Cerebellar nuclear complex (tissue), 1 donor: Measurements from ENCODE around the gene SLC9A2.

ENCODE experiments used
- DNase-seq, 2 experiments: peaks; one replicate each; lab custom pipeline; 2025; lab: John Stamatoyannopoulos, UW

The SLC9A2 gene

GRCh38 chr2:102620332-102620731 is 979 bp downstream of the SLC9A2 start:
- no peak for DNase-seq

GRCh38 chr2:102621630-102622029 is 2.3 kb downstream of the SLC9A2 start:
- no peak for DNase-seq

- no peak for DNase-seq
These were observed 3.3 kb downstream of the SLC9A2 start for GRCh38 chr2:102622646-102623045.

GRCh38 chr2:102630458-102630857 is 11.1 kb downstream of the SLC9A2 start:
- no peak for DNase-seq

GRCh38 chr2:102632380-102633175 is 13.2 kb downstream of the SLC9A2 start:
- DNase-seq = no peak

- no peak for DNase-seq
These were observed 15.5 kb downstream of the SLC9A2 start for GRCh38 chr2:102634831-102635241.

- no peak for DNase-seq
These were observed 16.0 kb downstream of the SLC9A2 start for GRCh38 chr2:102635317-102635716.

- no peak for DNase-seq
These were observed 17.0 kb downstream of the SLC9A2 start for GRCh38 chr2:102636283-102636907.

- DNase-seq = no peak
These were observed 18.0 kb downstream of the SLC9A2 start for GRCh38 chr2:102637358-102637757.

- no peak for DNase-seq
These were observed 20.1 kb downstream of the SLC9A2 start for GRCh38 chr2:102639429-102639828.

GRCh38 chr2:102652126-102652525 is 32.8 kb downstream of the SLC9A2 start:
- DNase-seq = no peak

- DNase-seq = no peak
These were observed 38.4 kb downstream of the SLC9A2 start for GRCh38 chr2:102657770-102658169.

GRCh38 chr2:102660070-102660469 is 40.7 kb downstream of the SLC9A2 start:
- DNase-seq = no peak

- no peak for DNase-seq
These were observed 41.2 kb downstream of the SLC9A2 start for GRCh38 chr2:102660574-102660973.

- no peak for DNase-seq
These were observed 42.5 kb downstream of the SLC9A2 start for GRCh38 chr2:102661846-102662245.

GRCh38 chr2:102662833-102663232 is 43.5 kb downstream of the SLC9A2 start:
- no peak for DNase-seq

- no peak for DNase-seq
These were observed 44.0 kb downstream of the SLC9A2 start for GRCh38 chr2:102663381-102663780.

GRCh38 chr2:102664471-102664909 is 45.1 kb downstream of the SLC9A2 start:
- DNase-seq = no peak

GRCh38 chr2:102667072-102667471 is 47.7 kb downstream of the SLC9A2 start:
- no peak for DNase-seq

GRCh38 chr2:102668171-102668570 is 48.8 kb downstream of the SLC9A2 start:
- DNase-seq = no peak

GRCh38 chr2:102669401-102669800 is 50.0 kb downstream of the SLC9A2 start:
- DNase-seq = no peak

- no peak for DNase-seq
These were observed 52.9 kb downstream of the SLC9A2 start for GRCh38 chr2:102672107-102672776.

GRCh38 chr2:102674370-102674769 is 55.0 kb downstream of the SLC9A2 start:
- DNase-seq = no peak
